NCI-H526 treated with DMSO at 0.1 percent for 48 hours (cell line): ENCODE data around the gene C4orf50.
"Not testable (repeated sequence)": the region's sequence is repeated elsewhere in the genome, so short reads cannot be mapped to it uniquely, and the experiment has no call there.

Experiments
- DNase-seq: peaks from one replicate; lab custom pipeline; 2025; lab: John Stamatoyannopoulos, UW

C4orf50 gene

DNA sequence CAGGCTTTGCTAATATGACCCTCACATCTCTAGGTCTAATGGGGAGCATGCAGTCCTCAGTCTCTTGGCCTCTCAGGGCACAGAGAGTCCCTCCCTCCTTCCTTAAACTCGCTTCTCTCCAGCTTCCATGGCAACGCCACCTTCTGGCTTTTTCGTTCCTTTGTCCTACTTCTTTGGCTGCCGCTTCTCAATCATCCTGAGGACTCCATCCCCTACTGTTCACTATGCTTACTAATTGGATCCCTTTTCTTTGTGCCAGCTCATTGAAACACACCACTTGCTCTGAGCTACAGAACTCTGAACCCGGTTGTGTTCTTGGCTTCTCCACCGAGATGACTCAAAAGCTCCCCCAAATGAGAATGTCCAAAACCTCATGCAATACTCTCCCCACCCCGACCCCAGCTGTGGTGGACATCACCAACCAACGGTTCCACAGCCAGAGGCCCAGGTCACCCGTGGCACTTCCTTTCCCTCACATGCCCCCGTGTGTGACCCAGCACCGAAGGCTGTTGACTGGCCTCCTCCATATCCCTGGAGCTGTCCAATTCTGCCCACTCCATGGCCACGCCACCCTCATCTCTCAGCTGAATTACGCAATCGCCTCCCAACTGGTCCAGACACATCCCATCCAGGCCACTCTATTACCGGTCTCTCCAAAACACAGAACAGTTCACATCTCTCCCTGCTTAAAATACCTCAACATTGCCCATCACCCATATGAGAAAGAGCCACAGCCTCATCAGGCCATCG, 160.0 kb downstream of the C4orf50 start:
- DNase-seq: no peak

DNA sequence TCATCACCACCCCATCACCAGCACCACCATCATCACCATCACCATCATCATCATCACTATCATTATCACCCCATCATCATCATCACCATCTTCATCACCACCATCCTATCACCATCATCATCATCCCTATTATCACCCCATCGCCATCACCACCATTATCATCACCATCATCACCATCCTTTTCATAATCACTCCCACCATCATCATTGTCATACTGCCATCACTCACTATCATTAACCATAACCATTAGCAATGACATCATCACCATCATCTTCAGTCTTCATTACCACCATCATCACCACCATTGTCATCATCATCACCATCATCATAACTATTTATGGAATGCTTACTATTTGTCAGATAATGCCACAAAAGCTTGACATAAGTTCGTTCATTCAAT, 161.0 kb downstream of the C4orf50 start:
- DNase-seq: no peak

DNA sequence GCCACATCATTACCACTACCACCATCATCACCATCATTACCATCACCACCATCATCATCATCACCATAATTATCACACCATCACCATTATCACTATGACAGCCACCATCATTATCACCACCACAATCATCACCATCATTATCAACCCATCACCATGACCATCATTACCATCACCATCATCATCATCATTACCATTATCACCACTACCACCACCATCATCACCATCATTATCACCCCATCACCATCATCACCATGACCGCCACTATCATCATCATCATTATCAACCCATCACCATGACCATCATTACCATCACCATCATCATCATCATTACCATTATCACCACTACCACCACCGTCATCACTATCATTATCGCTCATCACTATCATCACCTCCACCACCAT, 161.9 kb downstream of the C4orf50 start:
- DNase-seq: not testable (repeated sequence)

- no peak for DNase-seq
Measured at GRCh38 chr4:5854929-5855328, 163.3 kb downstream of the C4orf50 start.

DNA sequence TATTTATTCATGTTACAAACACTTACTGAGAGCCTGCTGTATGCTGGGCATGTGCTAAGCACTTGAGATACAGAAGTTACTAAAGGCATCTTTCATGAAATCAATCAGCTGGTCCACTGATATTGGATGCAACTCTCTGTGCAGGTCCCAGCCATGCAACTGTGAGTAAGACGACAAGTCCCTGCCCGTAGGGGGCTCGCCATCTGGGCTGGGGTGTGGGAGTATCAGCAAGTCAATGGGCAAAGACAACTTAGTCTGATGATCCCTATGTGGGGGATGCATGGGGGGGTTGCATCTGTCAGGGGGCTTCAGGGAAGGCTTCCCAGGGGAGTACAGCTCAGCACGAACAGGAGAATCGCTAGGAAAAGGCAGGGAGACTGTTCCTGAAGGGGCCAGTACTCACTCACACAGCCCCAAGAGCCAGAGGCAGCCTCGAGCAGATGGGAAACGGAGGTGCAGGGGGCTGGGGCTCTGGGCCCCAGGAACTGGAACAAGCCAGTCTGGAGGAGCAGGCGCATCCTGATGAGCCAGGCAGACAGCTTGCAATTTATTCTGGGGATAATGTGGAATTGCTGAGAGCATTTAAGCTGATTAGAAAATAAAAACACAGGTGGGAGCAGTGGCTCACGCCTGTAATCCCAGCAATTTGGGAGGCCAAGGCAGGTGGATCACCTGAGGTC, 165.6 kb downstream of the C4orf50 start:
- DNase-seq: no peak

GRCh38 chr4:5851637-5852301, 166.5 kb downstream of the C4orf50 start:
- DNase-seq: no peak
